AG04449 (cell line): ENCODE results near the gene RNF39.

Experiments
- CTCF ChIA-PET: fragments of 350-600 bp; formaldehyde crosslinking; extraction: SDS; loops from one replicate; lab custom pipeline; 2021; ENCODE audit warnings: antibody characterized with exemption; lab: Yijun Ruan, JAX
- POLR2A ChIA-PET: fragments of 400-600, 350-600 bp; formaldehyde crosslinking; extraction: SDS; loops from one replicate; lab custom pipeline; 2020; ENCODE audit warnings: antibody characterized with exemption, inconsistent platforms; lab: Yijun Ruan, JAX
- DNase-seq: peaks from one replicate; pipeline ENCODE4 v3.0.0-alpha.2; 2010; ENCODE audit warnings: low read depth, low spot score
- H3K4me3 ChIP-seq: 2 replicates; pipeline ENCODE4 v1.5.1; 2011; ENCODE audit warnings: low read depth, mild to moderate bottlenecking, control low read depth, low read length
- TF ChIP-seq, protein P1 (sequence below): IDR thresholded peaks from one replicate; pipeline ENCODE4 v1.5.1; 2011; ENCODE audit warnings: mild to moderate bottlenecking, moderate library complexity, low read length, control low read depth, inconsistent platforms; ENCODE audit not compliant: insufficient read depth; ENCODE audit errors: missing control alignments

Gene RNF39

DNA sequence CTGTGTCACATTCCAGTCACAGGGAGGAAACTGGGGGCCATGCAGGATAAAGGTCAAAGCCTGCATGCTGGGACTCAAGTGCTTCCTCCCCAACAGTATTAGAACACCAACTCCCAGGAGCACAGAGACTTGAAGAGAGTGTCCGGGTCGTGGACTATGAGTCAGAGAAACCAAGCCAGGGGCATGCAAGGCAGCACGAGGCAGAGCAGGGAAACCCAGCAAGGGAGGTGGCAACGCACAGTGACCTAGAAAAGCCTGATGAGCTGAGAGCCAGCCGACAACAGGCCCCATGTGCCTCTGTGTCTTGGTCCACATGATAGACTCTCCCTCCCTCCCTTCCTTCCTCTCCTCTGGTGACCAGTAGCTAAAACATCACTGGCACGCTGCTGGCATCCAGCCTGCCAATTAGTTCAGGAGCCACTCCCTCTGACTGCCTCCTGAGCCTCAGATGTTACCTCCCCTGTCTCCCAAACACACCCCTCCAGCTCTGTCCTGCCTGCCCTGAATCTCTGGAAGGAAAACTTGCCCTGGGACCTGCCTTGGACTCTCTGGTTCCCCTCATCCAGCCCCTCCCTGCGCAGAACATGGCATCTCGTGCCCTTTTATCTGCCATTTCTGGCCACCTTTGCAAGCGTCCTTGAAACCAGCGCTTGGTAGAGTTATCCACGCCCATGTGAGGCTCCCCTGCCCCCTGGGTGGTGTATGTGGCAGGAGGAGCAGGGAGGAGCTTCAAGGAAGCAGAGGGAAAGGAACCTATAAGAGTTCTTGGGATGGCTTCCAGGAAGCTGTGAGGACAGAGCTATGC, 16.2 kb upstream of the RNF39 start:
- ChIA-PET CTCF (interaction anchor here (0.8 to 2.5 kb wide), 3 partner anchors 10 to 40 kb away, joined by 4 to 16 read pairs (median 5); no protein-coding TSS in a partner anchor), POLR2A (interaction anchor here (0.9 kb wide), 1 partner anchor 10 kb away, joined by 4 read pairs; no protein-coding TSS in a partner anchor)
- no peak for DNase-seq
- no peak overlapping the region for H3K4me3 ChIP-seq
- TF ChIP-seq, protein P1, sequence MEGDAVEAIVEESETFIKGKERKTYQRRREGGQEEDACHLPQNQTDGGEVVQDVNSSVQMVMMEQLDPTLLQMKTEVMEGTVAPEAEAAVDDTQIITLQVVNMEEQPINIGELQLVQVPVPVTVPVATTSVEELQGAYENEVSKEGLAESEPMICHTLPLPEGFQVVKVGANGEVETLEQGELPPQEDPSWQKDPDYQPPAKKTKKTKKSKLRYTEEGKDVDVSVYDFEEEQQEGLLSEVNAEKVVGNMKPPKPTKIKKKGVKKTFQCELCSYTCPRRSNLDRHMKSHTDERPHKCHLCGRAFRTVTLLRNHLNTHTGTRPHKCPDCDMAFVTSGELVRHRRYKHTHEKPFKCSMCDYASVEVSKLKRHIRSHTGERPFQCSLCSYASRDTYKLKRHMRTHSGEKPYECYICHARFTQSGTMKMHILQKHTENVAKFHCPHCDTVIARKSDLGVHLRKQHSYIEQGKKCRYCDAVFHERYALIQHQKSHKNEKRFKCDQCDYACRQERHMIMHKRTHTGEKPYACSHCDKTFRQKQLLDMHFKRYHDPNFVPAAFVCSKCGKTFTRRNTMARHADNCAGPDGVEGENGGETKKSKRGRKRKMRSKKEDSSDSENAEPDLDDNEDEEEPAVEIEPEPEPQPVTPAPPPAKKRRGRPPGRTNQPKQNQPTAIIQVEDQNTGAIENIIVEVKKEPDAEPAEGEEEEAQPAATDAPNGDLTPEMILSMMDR: no peak

DNA sequence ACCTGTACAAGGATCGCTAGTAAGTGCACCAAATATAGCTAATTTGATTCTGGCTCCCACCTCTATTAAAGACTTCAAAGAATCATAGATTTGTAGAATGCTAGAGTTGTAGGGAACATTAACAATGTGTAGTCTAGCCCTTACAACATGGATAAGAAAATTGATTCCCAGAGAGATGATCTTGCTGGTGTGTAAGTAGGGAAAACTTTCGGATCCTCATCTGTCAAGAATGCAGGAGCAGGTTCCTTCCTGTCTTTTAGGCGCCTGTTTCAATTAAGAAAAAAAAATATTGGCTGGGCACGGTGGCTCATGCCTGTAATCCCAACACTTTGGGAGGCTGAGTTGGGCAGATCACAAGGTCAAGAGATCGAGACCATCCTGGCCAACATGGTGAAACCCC, 12.3 kb upstream of the RNF39 start:
- TF ChIP-seq, protein P1: no peak
- CTCF ChIA-PET: interaction anchor here (0.7 to 2.0 kb wide), 2 partner anchors 8 to 43 kb away, joined by 3 to 8 read pairs; no protein-coding TSS in a partner anchor
- POLR2A ChIA-PET: interaction anchor here (0.7 kb wide), 2 partner anchors 20 to 126 kb away, joined by 3 to 4 read pairs; partner anchors contain the start of genes PPP1R11 and TRIM26
- H3K4me3 ChIP-seq: no peak overlapping the region
- DNase-seq: no peak

DNA sequence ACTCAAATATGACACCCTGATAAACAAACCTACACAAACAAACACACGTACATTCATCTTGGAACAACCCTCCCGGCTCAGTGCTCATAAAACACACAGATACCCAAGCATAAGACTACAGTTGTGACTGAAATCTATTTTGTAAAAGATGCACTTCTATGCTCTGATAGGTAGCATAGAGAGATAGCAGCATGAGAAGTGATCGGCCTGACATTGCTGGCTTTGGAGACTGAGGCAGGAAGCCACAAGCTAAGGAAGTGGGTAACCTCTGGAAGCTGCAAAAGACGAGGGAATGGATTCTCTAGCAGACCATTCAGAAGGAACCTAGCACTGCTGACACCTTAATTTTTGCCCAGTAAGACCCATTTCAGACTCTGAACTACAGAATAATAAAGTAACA, 1.6 kb upstream of the RNF39 start:
- no peak for DNase-seq
- TF ChIP-seq, protein P1: no peak
- ChIA-PET POLR2A (no interaction called here), CTCF (interaction anchor here (1.3 to 1.5 kb wide), 2 partner anchors 25 to 54 kb away, joined by 3 to 6 read pairs; no protein-coding TSS in a partner anchor)
- no peak overlapping the region for H3K4me3 ChIP-seq

DNA sequence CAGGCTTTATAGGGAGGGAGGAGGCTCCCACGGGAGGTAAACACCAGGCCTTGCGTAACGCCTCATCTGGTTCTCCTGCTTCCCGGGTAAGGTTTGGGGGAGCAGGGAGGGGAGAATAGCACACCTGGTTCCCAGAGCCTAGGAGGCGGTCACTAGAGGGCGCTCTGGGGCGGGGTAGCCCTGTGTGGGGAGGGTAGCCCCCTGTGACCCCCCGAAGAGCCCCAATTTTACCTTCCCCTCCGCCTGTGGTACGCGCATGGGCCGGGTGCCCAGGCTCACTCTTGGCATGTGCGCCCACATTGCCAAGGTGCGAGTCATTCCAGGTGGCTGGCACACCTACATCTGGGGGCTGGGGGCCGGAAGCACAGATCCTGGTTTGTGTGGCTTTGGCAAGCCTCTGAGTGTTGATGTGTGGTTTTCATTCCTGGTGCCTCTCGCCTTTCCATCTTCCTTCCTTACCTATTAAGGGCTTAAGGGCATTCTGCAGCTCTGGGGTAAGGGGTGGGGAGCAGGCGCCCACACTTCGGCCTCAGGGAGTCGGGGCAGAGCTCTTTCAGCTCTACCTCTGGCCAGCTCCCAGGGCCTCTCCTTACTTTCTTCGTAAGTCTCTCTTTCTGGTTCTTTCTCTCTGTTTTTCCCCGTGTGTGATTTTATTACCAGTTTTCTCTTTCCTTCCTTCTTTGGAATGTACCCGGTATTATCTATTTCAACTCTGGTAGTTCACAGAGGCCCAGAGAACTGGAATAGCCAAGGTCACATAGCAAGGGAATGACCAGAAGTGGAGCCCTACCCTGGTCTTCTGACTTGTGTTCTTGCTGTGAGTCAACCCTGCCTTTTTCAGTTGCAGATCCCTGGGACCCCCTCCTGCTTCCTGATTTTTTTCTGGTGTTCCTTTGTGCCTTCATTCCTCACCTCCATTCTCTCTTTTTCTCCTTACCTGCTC, 492 bp upstream of the RNF39 start:
- TF ChIP-seq, protein P1: peak; percentile 18
- no peak overlapping the region for H3K4me3 ChIP-seq
- POLR2A ChIA-PET: no interaction called here
- CTCF ChIA-PET: no interaction called here
- DNase-seq: no peak

DNA sequence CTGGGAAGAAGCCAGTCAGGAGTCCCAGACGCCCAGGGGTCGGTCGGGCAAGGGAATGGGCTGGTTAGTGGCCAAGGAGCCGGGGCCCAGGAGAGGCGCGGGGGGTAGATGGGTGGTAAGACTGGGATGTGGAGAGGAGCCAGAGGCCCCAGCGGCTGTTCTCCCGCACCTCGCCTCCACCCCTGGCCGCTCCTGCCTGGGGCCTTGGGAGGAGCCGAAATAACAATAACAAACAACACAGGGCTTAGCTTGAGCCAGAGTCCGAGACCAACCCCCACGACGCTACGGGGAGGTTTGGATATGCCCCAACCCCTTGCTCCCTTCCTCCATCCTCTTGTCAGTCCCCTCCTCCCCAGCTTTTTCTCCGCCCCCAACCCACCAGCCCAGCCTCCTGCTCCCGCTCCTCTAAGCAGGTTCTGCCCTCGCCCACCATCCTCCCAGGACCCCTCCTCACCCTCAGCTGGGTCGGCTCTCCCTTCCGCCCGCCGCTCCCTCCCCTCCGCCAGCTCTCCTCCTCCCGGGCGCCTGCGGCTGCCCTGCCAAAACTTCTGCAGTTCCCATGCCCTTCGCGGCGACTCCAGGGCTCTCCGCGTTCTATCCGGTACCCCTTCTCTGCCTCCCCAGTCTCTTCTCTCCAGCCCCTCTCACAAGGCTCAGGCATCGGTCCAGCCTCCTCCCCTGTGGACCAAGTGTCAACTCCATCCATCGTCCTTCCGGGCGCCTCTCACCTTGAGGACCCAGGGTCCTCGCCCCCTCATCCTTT, 1.1 kb downstream of the RNF39 start:
- ChIA-PET CTCF (interaction anchor here (1.8 kb wide), 1 partner anchor 29 kb away, joined by 7 read pairs; no protein-coding TSS in a partner anchor), POLR2A (no interaction called here)

More for the DNA sequence above, 1.1 kb downstream of the RNF39 start:
- H3K4me3 ChIP-seq: no peak overlapping the region
- TF ChIP-seq, protein P1: no peak
- DNase-seq: no peak
